ENCODE measurements around the gene KNG1.

- TF ChIP-seq TAF1 (IDR thresholded peaks at IDR 0.05; ENCODE audit: low read depth, low read length) (no peak), SPI1 (IDR thresholded peaks at IDR 0.05; ENCODE audit: low read depth, low read length) (no peak), POLR2AphosphoS5 (IDR thresholded peaks at IDR 0.05; ENCODE audit: low read depth, low read length) (no peak), POLR2A (IDR thresholded peaks at IDR 0.05; ENCODE audit: low read depth, low read length) (no peak), POU2F2 (IDR thresholded peaks at IDR 0.05; ENCODE audit: low read depth, low read length) (no peak)
These were observed 36.3 kb upstream of the KNG1 start for GRCh38 chr3:186680869-186681268.
